HCT116 (cell line): Measurements from ENCODE around the gene SLC6A18. TPM values are rescaled to one million over a fixed set of nuclear protein-coding genes. Genes with fewer than 3 reads are reported as not detected.

ENCODE experiments used
- ATAC-seq: fragments of 200-7000 bp; cut with Tn5 transposase; 2 replicates; pipeline ENCODE4 v1.9.1; 2020; ENCODE audit warnings: mild to moderate bottlenecking, moderate library complexity
- BruUV-seq: library from RNA; stranded (reverse); fragments of 400-500 nt; replicated peaks from 2 replicates; lab custom pipeline; 2021; lab: Mats Ljungman, UMichigan
- CTCF ChIA-PET: fragments of 300-600 bp; sonication (Branson Sonifier 250); formaldehyde crosslinking; loops from one replicate; lab custom pipeline; 2021; ENCODE audit warnings: antibody characterized with exemption; lab: Charles Lee
- POLR2A ChIA-PET: fragments of 300-600, 350-600 bp; sonication (Branson Sonifier 250); formaldehyde crosslinking; loops from one replicate; lab custom pipeline; 2021; ENCODE audit warnings: antibody characterized with exemption; lab: Charles Lee
- RAD21 ChIA-PET, 2 experiments: fragments of 300-600 bp; sonication (Branson Sonifier 250); formaldehyde crosslinking; loops; one replicate each; lab custom pipeline; 2023; ENCODE audit warnings: low total read pairs in 2 of 2; ENCODE audit not compliant: uncharacterized antibody in 2 of 2, unreplicated experiment in 2 of 2, low non-redundant PET in 1 of 2; lab: Charles Lee
- DNase-seq: peaks from one replicate; pipeline ENCODE4 v3.0.0-alpha.2; 2010; ENCODE audit warnings: low read depth, low spot score
- H2AFZ ChIP-seq: fragments of 200-600 bp; shearing (Covaris generic), sonication (generic); 2 replicates; pipeline ENCODE4 v1.6.1; 2017; ENCODE audit warnings: low read depth, mixed run types, mixed read lengths, antibody characterized with exemption, low read length; ENCODE audit not compliant: poor library complexity, severe bottlenecking
- H3K27ac ChIP-seq: 2 replicates; pipeline ENCODE4 v1.5.1; 2012; ENCODE audit warnings: low read depth, low read length
- H3K27me3 ChIP-seq: fragments of 200-600 bp; sonication (generic); 2 replicates; pipeline ENCODE4 v1.6.1; 2016; ENCODE audit warnings: mixed run types, low read length, mixed read lengths; ENCODE audit not compliant: insufficient read depth
- H3K36me3 ChIP-seq, 2 experiments: fragments of 200-500 bp in 1 of 2; fragments of 200-600 bp in 1 of 2; sonication (Bioruptor generic) in 1 of 2; sonication (generic) in 1 of 2; 2 replicates each; pipeline versions ENCODE4 v1.5.1 to v1.6.1; 2014 to 2016; ENCODE audit warnings: low read length in 2 of 2, inconsistent platforms in 1 of 2, mixed read lengths in 1 of 2, mixed run types in 1 of 2; ENCODE audit not compliant: insufficient read depth in 2 of 2, control insufficient read depth in 1 of 2
- H3K4me1 ChIP-seq, 2 experiments: fragments of 200-600 bp in 1 of 2; sonication (generic) in 1 of 2; 2 replicates each; pipeline versions ENCODE4 v1.5.1 to v1.6.1; 2012 to 2017; ENCODE audit warnings: low read length in 2 of 2, inconsistent platforms in 1 of 2, mild to moderate bottlenecking in 1 of 2, mixed read lengths in 1 of 2, mixed run types in 1 of 2, moderate library complexity in 1 of 2; ENCODE audit not compliant: insufficient read depth in 2 of 2, control insufficient read depth in 1 of 2
- H3K4me2 ChIP-seq: fragments of 200-600 bp; sonication (generic); 2 replicates; pipeline ENCODE4 v1.6.1; 2017; ENCODE audit warnings: mixed run types, low read length, mixed read lengths
- H3K4me3 ChIP-seq, 2 experiments: fragments of 200-600 bp in 1 of 2; sonication (generic) in 1 of 2; replicated peaks in 1 of 2; 2 replicates each; pipeline ENCODE4 v1.5.1; 2011 to 2016; ENCODE audit warnings: low read length in 2 of 2, control low read depth in 1 of 2, low read depth in 1 of 2, mild to moderate bottlenecking in 1 of 2, mixed read lengths in 1 of 2, mixed run types in 1 of 2
- H3K79me2 ChIP-seq: fragments of 200-600 bp; sonication (generic); 2 replicates; pipeline ENCODE4 v1.6.1; 2017; ENCODE audit warnings: mild to moderate bottlenecking, mixed run types, low read length, moderate library complexity, mixed read lengths; ENCODE audit not compliant: insufficient read depth
- H3K9ac ChIP-seq: fragments of 200-600 bp; sonication (generic); 2 replicates; pipeline ENCODE4 v1.6.1; 2016; ENCODE audit warnings: low read length, mixed read lengths
- H3K9me2 ChIP-seq: fragments of 200-600 bp; sonication (generic), shearing (Covaris generic); 2 replicates; pipeline ENCODE4 v1.6.1; 2017; ENCODE audit warnings: mixed run types, mild to moderate bottlenecking, moderate library complexity; ENCODE audit not compliant: insufficient read depth
- H3K9me3 ChIP-seq, 2 experiments: fragments of 200-500 bp in 1 of 2; fragments of 200-600 bp in 1 of 2; sonication (Bioruptor generic) in 1 of 2; sonication (generic) in 1 of 2; 2 replicates each; pipeline ENCODE4 v1.6.1; 2014 to 2017; ENCODE audit warnings: low read length in 2 of 2, mixed read lengths in 2 of 2, inconsistent platforms in 1 of 2, low read depth in 1 of 2, mild to moderate bottlenecking in 1 of 2, mixed run types in 1 of 2, moderate library complexity in 1 of 2; ENCODE audit not compliant: control insufficient read depth in 1 of 2, insufficient read depth in 1 of 2
- H4K20me1 ChIP-seq: fragments of 200-600 bp; sonication (generic), shearing (Covaris generic); 2 replicates; pipeline ENCODE4 v1.6.1; 2017; ENCODE audit warnings: mixed run types, mild to moderate bottlenecking, moderate library complexity; ENCODE audit not compliant: insufficient read depth
- CBX3 ChIP-seq: IDR thresholded peaks from 2 replicates; pipeline ENCODE4 v1.6.1; 2012; ENCODE audit warnings: low read depth
- CEBPB ChIP-seq: IDR thresholded peaks from 2 replicates; pipeline ENCODE4 v1.6.1; 2012; ENCODE audit warnings: low read depth
- ELF1 ChIP-seq: IDR thresholded peaks from 2 replicates; pipeline ENCODE4 v1.6.1; 2012; ENCODE audit warnings: low read depth, borderline replicate concordance
- EZH2 ChIP-seq: fragments of 200-600 bp; sonication (generic); IDR thresholded peaks from 2 replicates; pipeline ENCODE4 v1.6.1; 2017; ENCODE audit warnings: antibody characterized with exemption, mixed run types
- FOSL1 ChIP-seq: IDR thresholded peaks from 2 replicates; pipeline ENCODE4 v1.6.1; 2012; ENCODE audit warnings: low read depth
- MAX ChIP-seq: IDR thresholded peaks from 2 replicates; pipeline ENCODE4 v1.6.1; 2012
- POLR2A ChIP-seq: IDR thresholded peaks from 2 replicates; pipeline ENCODE4 v1.7.0; 2011; ENCODE audit warnings: borderline replicate concordance; ENCODE audit not compliant: insufficient read depth, insufficient read length; ENCODE audit errors: extremely low read depth
- REST ChIP-seq: IDR thresholded peaks from 2 replicates; pipeline ENCODE4 v1.6.1; 2012; ENCODE audit warnings: low read depth
- SIN3A ChIP-seq: IDR thresholded peaks from 2 replicates; pipeline ENCODE4 v1.6.1; 2012; ENCODE audit warnings: low read depth
- SP1 ChIP-seq: IDR thresholded peaks from 2 replicates; pipeline ENCODE4 v1.6.1; 2012; ENCODE audit warnings: low read depth
- SRF ChIP-seq: IDR thresholded peaks from 2 replicates; pipeline ENCODE4 v1.6.1; 2012; ENCODE audit warnings: low read depth
- YY1 ChIP-seq: IDR thresholded peaks from 2 replicates; pipeline ENCODE4 v1.6.1; 2011; ENCODE audit warnings: low read length, low read depth, moderate library complexity, mild to moderate bottlenecking; ENCODE audit not compliant: insufficient replicate concordance; ENCODE audit errors: extremely low read depth
- ZFX ChIP-seq: fragments of 450-650 bp; IDR thresholded peaks from 2 replicates; pipeline ENCODE4 v1.6.1; 2017
- ZNF274 ChIP-seq: fragments of 200-500 bp; sonication (Bioruptor generic); IDR thresholded peaks from 2 replicates; pipeline ENCODE4 v1.6.1; 2014; ENCODE audit warnings: mild to moderate bottlenecking, low read depth, low read length, inconsistent platforms
- intact Hi-C: fragments of 100-400 bp; cut with micrococcal nuclease; formaldehyde crosslinking; loops from 2 replicates; pipeline ENCODE4 v1.10.0; 2022
- total RNA-seq: library from RNA; stranded (reverse); gene quantifications from one replicate; pipeline ENCODE4 v1.2.1, GENCODE V29; 2021; ENCODE audit not compliant: unreplicated experiment
- TF ChIP-seq, protein P1 (sequence below): IDR thresholded peaks from 2 replicates; pipeline ENCODE4 v1.6.1; 2011; ENCODE audit warnings: mild to moderate bottlenecking, low read length, moderate library complexity; ENCODE audit not compliant: insufficient replicate concordance; ENCODE audit errors: extremely low read depth
- TF ChIP-seq, protein P2 (sequence below): IDR thresholded peaks from 2 replicates; pipeline ENCODE4 v1.6.1; 2012

The SLC6A18 gene
- total RNA-seq, 1 experiment from 2014 or later = not detected

DNA sequence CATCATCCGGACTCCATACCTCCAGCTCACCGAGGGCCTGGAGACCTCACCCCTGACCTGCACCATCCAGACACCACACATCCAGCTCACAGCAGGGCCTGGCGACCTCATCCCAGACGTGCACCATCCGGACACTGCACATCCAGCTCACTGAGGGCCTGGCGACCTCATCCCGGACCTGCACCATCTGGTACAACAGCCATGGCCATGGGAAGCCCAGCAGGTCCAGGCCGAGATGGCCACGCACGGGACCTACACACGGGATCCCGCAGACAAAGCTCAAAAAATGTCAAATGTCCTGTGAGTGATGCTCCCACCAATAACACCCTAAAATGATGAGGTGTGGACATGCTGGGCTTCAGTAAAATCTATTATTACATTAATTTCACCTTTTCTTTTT lies 60.0 kb downstream of the SLC6A18 start:
- no peaks in the 10 kb centered on the region for H3K9me3 ChIP-seq
- intact Hi-C loops = no loop called here
- H3K4me3 ChIP-seq = no peak overlapping the region
- no peaks in the 10 kb centered on the region for H3K4me1 ChIP-seq
- ChIA-PET POLR2A (no interaction called here), RAD21 (no interaction called here), CTCF (no interaction called here)
- no peak overlapping the region for H2AFZ ChIP-seq
- no peak overlapping the region for H3K27ac ChIP-seq
- no peaks in the 10 kb centered on the region for H3K9me2 ChIP-seq
- H3K79me2 ChIP-seq = 0 out of 2 replicates have a peak, but pooled peaks cover 4% of the 10 kb centered on the region
- no peak overlapping the region for H3K4me2 ChIP-seq
- no peaks in the 10 kb centered on the region for H4K20me1 ChIP-seq
- BruUV-seq = no TSS peak
- no peak overlapping the region for H3K9ac ChIP-seq
- ATAC-seq (no peak), DNase-seq (no peak)
- no peaks in the 10 kb centered on the region for H3K27me3 ChIP-seq
- no peaks in the 10 kb centered on the region for H3K36me3 ChIP-seq
- TF ChIP-seq FOSL1 (no peak), ZFX (no peak), ELF1 (no peak), SRF (no peak), YY1 (no peak)

DNA sequence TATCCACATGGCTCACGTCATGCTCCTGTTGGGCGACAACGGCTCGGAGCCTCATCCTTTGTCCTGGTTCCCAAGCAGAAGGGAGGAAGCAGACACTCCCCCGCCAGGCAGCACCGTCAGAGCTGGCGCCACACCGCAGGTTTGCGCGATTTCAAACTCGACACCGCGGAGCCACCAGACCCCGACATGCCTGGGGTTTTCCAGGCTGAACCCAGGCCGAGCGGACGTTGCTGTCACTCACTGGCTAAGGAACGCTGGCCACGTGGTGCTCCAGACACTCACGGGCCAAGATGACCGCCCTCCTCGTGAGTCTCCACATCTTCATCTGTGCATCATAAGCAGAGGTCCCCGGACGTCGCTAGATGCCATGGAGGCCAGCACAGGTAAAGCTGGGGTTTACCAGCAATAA lies 60.7 kb downstream of the SLC6A18 start:
- Histone ChIP-seq H3K27me3 (no peaks in the 10 kb centered on the region), H3K4me3 (no peak overlapping the region), H3K79me2 (0 out of 2 replicates have a peak, but pooled peaks cover 4% of the 10 kb centered on the region), H3K36me3 (no peaks in the 10 kb centered on the region), H3K4me1 (no peaks in the 10 kb centered on the region), H3K27ac (no peak overlapping the region), H3K9me3 (no peaks in the 10 kb centered on the region), H2AFZ (no peak overlapping the region), H4K20me1 (no peaks in the 10 kb centered on the region), H3K4me2 (no peak overlapping the region), H3K9ac (no peak overlapping the region), H3K9me2 (no peaks in the 10 kb centered on the region)
- intact Hi-C loops = no loop called here
- DNase-seq (no peak), ATAC-seq (no peak)
- BruUV-seq = no TSS peak
- ChIA-PET RAD21 (no interaction called here), CTCF (no interaction called here), POLR2A (no interaction called here)
- no peak for TF ChIP-seq ELF1
- TF ChIP-seq REST = no peak
- TF ChIP-seq SP1 = no peak
- TF ChIP-seq CBX3 = no peak
- TF ChIP-seq CEBPB = no peak
- TF ChIP-seq SRF = no peak
- TF ChIP-seq ZFX = no peak
- TF ChIP-seq EZH2 = no peak
- TF ChIP-seq POLR2A = no peak
- no peak for TF ChIP-seq SIN3A
- no peak for TF ChIP-seq ZNF274
- TF ChIP-seq, protein P1, sequence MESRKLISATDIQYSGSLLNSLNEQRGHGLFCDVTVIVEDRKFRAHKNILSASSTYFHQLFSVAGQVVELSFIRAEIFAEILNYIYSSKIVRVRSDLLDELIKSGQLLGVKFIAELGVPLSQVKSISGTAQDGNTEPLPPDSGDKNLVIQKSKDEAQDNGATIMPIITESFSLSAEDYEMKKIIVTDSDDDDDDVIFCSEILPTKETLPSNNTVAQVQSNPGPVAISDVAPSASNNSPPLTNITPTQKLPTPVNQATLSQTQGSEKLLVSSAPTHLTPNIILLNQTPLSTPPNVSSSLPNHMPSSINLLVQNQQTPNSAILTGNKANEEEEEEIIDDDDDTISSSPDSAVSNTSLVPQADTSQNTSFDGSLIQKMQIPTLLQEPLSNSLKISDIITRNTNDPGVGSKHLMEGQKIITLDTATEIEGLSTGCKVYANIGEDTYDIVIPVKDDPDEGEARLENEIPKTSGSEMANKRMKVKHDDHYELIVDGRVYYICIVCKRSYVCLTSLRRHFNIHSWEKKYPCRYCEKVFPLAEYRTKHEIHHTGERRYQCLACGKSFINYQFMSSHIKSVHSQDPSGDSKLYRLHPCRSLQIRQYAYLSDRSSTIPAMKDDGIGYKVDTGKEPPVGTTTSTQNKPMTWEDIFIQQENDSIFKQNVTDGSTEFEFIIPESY = no peak
- TF ChIP-seq MAX = no peak
- TF ChIP-seq, protein P2, sequence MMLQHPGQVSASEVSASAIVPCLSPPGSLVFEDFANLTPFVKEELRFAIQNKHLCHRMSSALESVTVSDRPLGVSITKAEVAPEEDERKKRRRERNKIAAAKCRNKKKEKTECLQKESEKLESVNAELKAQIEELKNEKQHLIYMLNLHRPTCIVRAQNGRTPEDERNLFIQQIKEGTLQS = no peak
